GDM1 (cell line): ENCODE measurements around the gene NKD1.
A peak's percentile ranks its signal among the peaks of the same experiment; 100 is the strongest.

Experiments used
- DNase-seq: peaks from one replicate; lab custom pipeline; 2025; lab: John Stamatoyannopoulos, UW

Gene NKD1

GRCh38 chr16:50600582-50601283 is 52.5 kb downstream of the NKD1 start:
- no peak for DNase-seq

DNA sequence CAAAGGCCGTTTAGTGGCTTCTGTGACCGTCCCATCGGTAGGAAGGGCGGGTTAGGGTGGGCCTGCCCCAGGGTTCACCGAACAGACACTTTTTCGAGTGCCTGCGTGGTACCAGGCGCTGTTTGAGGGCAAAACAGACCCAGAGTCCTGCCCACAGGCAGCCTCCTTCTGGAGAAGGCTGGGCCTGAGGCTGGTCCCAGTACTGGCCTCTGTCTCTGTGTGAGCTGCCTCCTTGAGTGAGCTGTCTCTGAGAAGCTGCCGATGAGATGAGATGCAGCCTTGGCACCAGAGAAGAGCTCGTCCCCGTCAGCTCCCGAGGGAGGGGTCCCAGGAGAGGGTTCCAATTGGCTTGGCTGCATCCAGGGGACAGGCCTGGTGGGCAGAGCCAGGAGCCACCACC is 53.1 kb downstream of the NKD1 start:
- no peak for DNase-seq

DNA sequence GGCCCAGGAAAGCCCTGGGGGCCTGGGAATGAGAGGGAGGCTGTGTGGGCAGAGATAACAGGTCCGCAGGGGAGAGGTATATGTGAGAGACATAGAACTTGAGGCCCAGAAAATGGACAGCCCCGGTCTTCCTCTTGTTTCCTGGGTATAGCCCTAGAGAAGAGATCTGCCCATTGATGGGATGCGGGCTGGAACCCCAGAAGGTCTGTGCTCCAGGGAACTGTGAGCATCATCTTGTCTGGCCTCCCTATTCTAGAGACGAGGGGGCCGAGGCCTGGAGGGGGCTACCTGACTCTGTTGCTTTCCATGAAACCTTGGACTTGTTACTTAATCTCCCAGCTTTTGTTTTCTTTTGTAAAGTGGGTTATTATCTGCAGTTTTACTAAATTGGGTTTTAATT is 53.9 kb downstream of the NKD1 start:
- DNase-seq = no peak

DNA sequence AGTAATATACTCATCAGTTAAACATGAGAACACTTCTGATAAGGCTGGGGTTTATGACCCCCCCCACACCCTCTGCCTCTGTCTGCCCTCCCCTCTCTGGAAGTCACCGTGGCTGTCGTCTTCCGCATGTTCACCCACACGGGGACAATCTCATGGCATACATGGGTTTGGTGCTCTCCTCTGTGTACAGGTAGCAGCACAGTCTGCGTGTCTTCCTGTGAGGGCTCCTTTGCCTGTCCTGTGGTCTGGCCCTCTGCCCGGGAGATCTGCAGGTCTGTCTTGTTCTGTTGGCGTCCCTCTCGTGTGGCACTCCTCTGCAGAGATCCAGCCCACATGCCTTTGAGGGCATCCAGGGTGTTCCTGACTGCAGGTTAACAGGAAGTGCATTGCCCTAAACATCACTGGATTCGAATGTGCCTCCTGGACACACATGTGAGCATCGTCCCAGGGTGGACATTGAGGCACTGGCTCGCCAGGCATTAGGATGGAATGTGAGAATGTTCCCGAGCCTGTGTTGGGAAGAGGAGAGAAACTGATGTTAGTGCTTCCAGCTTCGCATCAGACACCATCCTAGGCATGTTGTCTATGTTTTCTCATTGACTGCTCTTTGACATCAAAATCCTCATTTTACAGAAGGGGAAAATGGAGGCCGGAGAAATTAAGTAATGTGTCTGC is 54.5 kb downstream of the NKD1 start:
- no peak for DNase-seq

DNA sequence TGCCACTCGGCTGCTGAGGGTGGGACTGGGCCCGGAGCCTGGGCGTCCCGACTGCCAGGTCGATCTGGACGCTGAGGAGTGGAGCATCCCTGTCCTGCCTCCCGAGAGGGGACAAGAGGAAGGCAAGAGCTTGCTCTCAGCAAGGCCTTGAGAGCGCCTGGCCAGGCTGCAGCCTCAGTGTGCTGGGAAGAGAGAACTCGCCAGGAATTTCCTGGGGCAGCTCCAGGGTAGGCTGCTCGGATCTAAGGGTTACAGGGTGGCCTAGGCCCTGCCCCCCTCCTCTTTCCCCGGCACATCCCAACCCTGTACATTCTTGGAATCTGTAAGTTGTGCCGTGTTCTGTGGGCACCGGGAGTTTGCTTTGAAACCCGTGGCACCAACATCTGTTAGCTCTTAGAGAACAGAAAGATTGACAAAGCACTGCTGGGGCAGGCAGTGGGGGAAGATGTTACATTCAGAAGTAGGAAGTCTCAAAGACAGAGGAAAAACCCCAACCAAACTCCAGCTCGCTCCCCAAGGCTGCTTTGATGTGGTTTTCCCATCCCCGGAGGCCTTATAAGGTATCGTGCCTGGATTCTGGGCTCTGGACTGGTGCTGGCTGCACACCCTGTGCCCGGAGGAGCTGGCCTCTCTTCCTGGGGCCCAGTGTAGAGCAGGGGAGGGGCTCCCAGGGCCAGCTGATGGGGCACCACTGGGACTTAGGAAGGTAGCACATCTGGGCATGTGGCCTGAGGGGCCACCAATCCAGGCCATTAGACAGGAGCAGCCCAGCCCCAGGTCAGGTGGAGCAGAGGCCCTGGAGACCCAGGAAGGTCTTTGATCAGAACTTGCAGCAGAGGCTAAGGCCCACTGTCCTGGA is 55.2 kb downstream of the NKD1 start:
- DNase-seq = no peak

GRCh38 chr16:50604065-50604418 is 55.8 kb downstream of the NKD1 start:
- no peak for DNase-seq

DNA sequence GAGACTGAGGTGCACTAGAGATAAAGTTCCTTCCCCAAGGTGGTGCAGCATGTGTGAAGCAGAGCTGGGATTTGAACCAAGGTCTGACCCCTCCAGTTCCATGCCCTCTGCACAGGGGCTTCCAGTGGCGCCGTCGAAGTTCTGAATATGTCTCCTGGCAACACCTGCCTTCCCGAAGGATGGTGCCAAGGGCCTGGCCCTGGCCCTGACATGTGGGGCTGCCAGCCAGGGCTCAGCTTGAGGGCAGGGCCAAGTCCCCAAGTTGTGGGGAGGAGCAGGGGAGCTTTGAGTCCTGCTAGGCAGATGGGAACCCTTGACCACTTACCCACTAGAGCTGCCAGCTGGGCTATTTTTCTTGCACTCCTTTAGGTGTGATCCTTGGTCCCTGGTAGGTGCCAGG is 56.4 kb downstream of the NKD1 start:
- DNase-seq = no peak

DNA sequence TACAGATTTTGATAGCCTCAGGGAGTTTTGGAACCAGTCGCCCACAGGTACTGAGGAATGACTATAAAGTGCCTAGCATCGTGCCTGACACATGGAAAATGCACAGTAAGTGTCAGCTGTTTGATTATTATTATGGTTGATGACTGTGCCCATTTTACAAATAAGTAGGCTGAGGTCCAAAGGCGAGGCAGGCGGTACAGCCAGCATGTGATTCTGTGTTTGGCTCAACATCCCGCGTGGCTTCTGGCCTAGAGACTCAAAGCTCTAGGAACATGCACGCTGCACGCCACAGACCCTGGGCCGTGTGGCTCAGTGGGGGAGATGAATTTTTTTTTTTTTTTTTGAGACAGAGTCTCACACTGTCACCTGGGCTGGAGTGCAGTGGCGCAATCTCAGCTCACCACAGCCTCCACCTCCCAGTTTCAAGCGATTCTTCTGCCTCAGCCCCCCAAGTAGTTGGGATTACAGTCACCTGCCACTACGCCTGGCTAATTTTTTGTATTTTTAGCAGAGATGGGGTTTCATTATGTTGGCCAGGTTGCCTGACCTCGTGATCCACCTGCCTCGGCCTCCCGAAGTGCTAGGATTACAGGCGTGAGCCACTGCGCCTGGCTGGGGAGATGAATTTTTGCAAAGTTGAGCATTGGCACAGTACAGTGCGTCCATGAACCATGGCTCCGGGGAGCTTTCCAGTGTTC is 57.7 kb downstream of the NKD1 start:
- DNase-seq = no peak

GRCh38 chr16:50606431-50607050 is 58.3 kb downstream of the NKD1 start:
- no peak for DNase-seq

- no peak for DNase-seq
Observed at GRCh38 chr16:50607051-50607431, 58.8 kb downstream of the NKD1 start.

GRCh38 chr16:50607447-50607846 is 59.3 kb downstream of the NKD1 start:
- DNase-seq = no peak

GRCh38 chr16:50607970-50608557 is 59.9 kb downstream of the NKD1 start:
- DNase-seq = no peak

DNA sequence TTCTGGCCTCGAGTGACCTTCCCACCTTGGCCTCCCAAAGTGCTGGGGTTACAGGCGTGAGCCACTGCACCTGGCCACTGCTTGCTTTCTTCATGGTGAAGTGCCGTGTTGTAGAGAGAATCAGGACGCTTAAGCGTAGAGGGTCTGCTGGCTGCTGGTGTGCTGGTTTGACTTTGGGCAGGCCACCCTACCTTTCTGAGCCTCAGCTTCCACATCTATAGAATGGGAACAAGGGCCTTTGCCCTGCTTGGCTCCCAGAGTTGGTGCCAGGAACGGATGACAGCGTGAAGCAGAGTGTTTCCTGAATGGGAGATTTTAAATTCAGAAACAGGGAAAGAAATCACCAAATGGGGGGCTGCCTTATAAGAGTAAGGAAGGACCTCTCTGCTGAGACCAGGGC is 60.9 kb downstream of the NKD1 start:
- no peak for DNase-seq

GRCh38 chr16:50609471-50609870 is 61.3 kb downstream of the NKD1 start:
- DNase-seq = no peak

- no peak for DNase-seq
Observed at GRCh38 chr16:50610331-50611262, 62.4 kb downstream of the NKD1 start.

- peak; percentile 15 for DNase-seq
Observed at GRCh38 chr16:50611332-50611934, 63.2 kb downstream of the NKD1 start.

DNA sequence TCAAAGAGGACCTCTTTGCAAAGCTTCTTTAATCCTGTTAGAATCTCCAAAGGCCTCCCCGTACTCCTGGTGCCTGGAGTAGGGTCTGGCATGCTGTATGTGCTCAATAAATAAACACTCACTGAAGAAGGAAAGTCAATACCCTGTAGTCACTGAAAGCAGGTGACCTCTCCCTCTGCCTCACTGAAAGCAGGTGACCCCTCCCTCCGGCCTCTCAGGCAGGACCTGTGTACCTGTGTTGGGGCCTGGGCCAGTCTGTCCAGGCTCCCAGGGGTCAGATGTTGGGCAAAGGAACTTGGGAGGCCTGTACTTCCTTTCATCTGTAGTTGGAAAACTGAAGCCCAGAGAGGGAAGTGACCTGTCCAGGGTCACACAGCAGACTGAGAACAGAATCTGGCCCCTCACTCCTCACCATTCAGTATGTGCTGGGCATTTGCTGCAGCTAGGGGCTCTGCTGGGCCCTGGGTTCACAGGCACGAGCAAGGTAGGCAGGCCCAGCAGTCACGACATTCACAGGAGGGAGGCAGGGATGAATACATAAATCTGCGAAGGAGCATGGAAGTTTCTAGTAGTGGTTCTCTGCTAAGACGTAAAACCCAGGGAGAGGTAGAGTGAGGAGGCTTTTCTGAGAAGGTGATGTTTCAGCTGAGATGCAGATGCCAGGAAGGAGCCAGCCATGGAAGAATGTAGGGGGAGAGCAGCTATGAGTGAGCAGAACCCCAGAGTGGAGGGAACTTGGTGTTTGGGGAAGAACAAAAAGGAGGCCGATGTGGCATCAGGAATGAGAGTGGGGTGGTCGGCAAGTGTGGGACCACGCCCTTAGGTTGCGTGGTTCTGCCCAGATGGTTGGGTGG is 64.0 kb downstream of the NKD1 start:
- no peak for DNase-seq

DNA sequence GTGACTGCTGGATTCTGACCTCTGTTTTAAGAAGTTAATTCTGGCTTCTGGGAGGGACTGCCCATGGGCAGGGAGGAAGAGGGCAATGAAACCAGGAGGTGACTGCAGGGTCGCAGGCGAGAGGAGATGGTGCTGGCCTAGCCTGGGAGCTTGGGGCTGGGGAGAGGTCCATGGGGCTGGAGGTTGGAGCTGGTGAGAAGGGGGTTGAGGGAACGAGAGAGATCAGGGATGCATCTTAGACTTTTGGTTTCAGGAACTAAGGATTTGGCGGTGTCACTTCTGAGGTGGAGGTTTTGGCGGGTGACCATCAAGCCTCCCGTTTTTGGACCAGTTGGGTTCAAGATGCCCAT is 64.6 kb downstream of the NKD1 start:
- DNase-seq = no peak

- DNase-seq = no peak
Observed at GRCh38 chr16:50613281-50613963, 65.2 kb downstream of the NKD1 start.
